Nephron (organoid): ENCODE results near the gene KIF1A.

Experiments
- H3K27ac Mint-ChIP-seq, 3 experiments: 2 replicates each; pipeline ENCODE4 v1.8.0; 2020; ENCODE audit warnings: mixed read lengths in 3 of 3, mild to moderate bottlenecking in 2 of 3, moderate library complexity in 1 of 3
- H3K27me3 Mint-ChIP-seq: 2 replicates; pipeline ENCODE4 v1.8.0; 2021; ENCODE audit warnings: low read depth, mild to moderate bottlenecking, moderate library complexity, mixed read lengths
- H3K36me3 Mint-ChIP-seq: 2 replicates; pipeline ENCODE4 v1.8.0; 2020; ENCODE audit warnings: low read depth, mixed read lengths
- H3K4me1 Mint-ChIP-seq: 2 replicates; pipeline ENCODE4 v1.8.0; 2020; ENCODE audit warnings: mixed read lengths
- H3K4me3 Mint-ChIP-seq, 3 experiments: 2 replicates each; pipeline ENCODE4 v1.8.0; 2020; ENCODE audit warnings: mild to moderate bottlenecking in 3 of 3, mixed read lengths in 3 of 3, moderate library complexity in 2 of 3
- H3K9me3 Mint-ChIP-seq: 2 replicates; pipeline ENCODE4 v1.8.0; 2020; ENCODE audit warnings: mixed read lengths
- TF ChIP-seq, protein P1 (sequence below), 3 experiments: fragments of 200-600 bp; sonication (generic); IDR thresholded peaks; one replicate each; pipeline ENCODE4 v1.5.0; 2021; ENCODE audit warnings: antibody characterized with exemption in 3 of 3; ENCODE audit not compliant: unreplicated experiment in 3 of 3

The KIF1A gene

DNA sequence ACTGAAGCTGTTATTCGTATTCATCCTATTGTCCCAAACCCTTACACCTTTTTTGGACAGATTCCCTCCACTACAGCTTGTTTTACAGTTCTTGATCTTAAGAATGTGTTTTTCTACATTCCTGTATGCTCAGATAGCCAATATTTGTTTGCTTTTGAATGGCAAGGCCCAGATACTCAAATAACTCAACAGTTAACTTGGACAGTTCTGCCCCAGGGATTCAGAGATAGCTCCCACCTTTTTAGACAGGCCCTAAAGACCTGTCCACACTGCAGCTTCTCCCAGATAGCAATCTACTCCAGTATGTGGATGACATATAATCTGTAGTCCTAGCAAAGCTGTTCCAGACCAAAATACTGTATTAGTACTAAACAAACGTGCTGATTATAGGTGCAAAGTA, 41.5 kb upstream of the KIF1A start:
- Mint-ChIP-seq H3K36me3 (no peaks in the 10 kb centered on the region), H3K9me3 (no peaks in the 10 kb centered on the region), H3K27me3 (peaks cover 31% of the 10 kb centered on the region), H3K4me3 (no peak overlapping the region), H3K27ac (no peak overlapping the region), H3K4me1 (no peaks in the 10 kb centered on the region)
- TF ChIP-seq, protein P1, sequence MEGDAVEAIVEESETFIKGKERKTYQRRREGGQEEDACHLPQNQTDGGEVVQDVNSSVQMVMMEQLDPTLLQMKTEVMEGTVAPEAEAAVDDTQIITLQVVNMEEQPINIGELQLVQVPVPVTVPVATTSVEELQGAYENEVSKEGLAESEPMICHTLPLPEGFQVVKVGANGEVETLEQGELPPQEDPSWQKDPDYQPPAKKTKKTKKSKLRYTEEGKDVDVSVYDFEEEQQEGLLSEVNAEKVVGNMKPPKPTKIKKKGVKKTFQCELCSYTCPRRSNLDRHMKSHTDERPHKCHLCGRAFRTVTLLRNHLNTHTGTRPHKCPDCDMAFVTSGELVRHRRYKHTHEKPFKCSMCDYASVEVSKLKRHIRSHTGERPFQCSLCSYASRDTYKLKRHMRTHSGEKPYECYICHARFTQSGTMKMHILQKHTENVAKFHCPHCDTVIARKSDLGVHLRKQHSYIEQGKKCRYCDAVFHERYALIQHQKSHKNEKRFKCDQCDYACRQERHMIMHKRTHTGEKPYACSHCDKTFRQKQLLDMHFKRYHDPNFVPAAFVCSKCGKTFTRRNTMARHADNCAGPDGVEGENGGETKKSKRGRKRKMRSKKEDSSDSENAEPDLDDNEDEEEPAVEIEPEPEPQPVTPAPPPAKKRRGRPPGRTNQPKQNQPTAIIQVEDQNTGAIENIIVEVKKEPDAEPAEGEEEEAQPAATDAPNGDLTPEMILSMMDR (IDR thresholded peaks at IDR 0.05; ENCODE audit: unreplicated experiment in 3 of 3): no peak

DNA sequence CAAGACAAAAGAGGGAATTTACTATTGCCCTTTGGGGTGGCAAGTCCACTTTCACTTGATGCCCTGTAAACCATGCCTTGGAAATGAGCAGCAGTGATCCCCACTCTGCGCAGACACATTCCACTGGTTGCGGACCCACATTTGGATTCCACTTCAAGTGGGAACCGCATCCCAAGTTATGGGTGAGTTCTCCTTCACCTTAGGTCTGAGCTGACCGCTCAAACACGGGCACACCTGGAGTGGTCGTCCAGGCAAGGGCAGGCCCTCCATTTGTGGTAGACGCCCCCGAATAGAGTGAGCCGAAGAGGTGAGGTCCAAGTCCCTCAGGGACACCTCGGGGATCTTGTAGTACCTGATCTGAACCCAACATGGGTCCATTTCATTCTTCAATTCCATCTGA, 38.9 kb upstream of the KIF1A start:
- Mint-ChIP-seq H3K4me1 (no peaks in the 10 kb centered on the region), H3K27me3 (peaks cover 17% of the 10 kb centered on the region), H3K27ac (no peak overlapping the region), H3K36me3 (no peaks in the 10 kb centered on the region), H3K4me3 (no peak overlapping the region), H3K9me3 (peaks cover 9% of the 10 kb centered on the region)
- TF ChIP-seq, protein P1 (IDR thresholded peaks at IDR 0.05; ENCODE audit: unreplicated experiment in 3 of 3): no peak

DNA sequence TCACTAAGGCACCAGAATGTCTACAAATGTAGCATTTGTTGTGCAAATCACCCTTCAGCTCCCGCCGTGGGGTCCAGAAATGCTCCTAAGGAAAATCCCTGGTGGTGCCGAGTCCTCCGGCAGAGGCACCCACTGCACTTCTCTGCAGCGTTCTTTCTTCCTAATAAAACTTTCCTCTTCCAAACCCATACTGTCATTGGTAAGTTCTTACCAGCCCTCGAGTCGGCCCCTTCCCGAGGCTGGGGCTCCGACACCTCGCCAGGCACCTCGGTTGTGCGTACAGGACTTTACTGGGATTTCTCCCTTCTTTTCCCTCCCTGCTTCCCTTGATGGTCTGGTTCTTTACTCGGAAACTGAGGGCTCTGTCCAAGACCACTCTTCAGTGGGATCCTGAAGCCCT, 38.3 kb upstream of the KIF1A start:
- no peak overlapping the region for H3K27ac Mint-ChIP-seq
- H3K4me1 Mint-ChIP-seq: no peaks in the 10 kb centered on the region
- H3K36me3 Mint-ChIP-seq: no peaks in the 10 kb centered on the region
- peaks cover 15% of the 10 kb centered on the region for H3K27me3 Mint-ChIP-seq
- H3K9me3 Mint-ChIP-seq: peaks cover 13% of the 10 kb centered on the region
- no peak overlapping the region for H3K4me3 Mint-ChIP-seq
- TF ChIP-seq, protein P1 (IDR thresholded peaks at IDR 0.05; ENCODE audit: unreplicated experiment in 3 of 3): no peak

DNA sequence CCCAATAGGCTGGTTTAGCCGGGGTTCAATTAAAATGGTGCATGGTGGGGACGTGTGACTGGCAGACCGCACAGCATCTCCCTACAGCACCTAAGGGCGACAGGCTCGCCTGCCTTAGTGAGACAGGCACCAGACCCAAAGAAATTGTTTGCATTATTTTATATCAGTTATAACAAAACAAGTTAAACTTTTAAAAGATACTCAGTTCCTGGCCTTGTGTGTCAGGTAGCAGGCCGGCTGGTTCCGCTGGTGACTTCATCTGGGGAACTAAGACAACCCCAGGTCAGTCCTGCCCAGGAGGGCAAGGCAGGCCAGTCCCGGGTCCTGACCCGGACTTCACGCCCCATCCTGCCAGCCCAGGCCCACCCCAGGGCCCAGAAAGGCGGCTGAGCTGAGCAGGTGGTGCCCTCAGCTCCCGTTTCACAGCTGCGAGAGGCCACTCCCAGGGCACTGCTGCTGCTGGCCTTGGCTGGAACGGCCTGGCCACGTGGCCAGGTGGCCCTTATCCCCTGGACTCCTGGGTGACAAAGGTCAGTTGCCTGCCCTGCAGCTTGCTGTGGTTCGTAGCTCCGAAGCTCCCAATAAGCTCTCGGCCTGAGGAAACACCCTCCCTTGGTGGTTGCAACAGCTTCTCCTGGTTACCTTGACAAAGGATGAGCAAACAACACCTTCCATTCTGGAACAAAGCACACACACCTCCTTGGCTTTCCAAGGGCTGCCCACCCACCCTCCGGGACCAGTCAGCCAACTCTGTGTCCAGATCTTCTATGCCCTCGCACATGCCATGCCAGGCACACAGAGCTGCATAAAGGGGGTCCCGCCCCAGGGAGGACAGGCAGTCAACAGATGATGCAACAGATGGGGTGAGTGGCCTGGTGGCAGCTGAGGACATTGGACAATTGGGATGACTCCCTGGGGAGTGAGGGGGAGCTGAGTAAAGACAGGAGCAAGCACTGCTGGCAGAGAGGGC, 37.3 kb upstream of the KIF1A start:
- H3K4me1 Mint-ChIP-seq: no peaks in the 10 kb centered on the region
- TF ChIP-seq, protein P1 (IDR thresholded peaks at IDR 0.05; ENCODE audit: unreplicated experiment in 3 of 3): no peak

DNA sequence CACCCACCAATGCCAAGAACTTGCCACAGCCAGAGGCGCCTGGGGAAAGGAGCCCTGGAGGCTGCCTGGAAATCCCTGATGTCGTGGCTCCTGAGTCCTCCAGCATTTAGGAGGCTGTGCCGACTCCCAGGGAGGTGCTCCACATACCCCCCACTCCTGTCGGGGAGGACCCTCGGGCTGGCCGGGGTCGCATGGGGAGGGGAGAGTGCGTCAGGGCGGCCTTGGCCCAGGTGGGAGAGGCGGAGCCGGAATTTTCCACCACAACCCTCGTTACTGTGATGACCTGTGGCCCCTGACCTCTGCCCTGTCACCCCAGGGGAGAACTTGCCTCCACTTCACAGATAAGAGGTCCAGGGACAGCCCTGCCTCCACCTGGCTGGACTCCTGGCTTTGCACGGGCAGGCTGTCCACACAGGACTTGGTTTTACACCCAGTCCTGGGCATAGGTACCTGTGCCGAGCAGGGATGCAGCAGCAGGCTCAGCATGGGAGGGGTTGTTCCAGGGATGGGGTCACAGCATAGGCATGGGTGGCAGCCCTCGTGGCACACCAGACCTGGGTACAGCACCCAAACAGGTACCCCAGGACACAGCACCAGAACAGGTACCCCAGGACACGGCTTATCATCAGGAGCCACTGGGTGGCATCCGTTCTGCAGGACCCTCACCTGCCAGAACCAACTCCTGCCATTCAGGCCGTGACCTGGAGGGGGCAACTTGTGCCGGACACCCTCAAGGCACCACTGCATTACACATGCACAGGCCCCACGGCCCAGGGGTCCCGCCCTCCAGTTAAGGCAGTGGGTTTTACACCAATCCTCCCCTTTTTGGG, 36.3 kb upstream of the KIF1A start:
- Mint-ChIP-seq H3K9me3 (peaks cover 15% of the 10 kb centered on the region), H3K27me3 (peaks cover 14% of the 10 kb centered on the region), H3K36me3 (no peaks in the 10 kb centered on the region), H3K4me1 (no peaks in the 10 kb centered on the region), H3K4me3 (no peak overlapping the region), H3K27ac (no peak overlapping the region)
- TF ChIP-seq, protein P1 (IDR thresholded peaks at IDR 0.05; ENCODE audit: unreplicated experiment in 3 of 3): no peak

More for the DNA sequence above, 37.3 kb upstream of the KIF1A start:
- Mint-ChIP-seq H3K27ac (no peak overlapping the region), H3K4me3 (no peak overlapping the region), H3K27me3 (peaks cover 12% of the 10 kb centered on the region), H3K9me3 (peaks cover 15% of the 10 kb centered on the region), H3K36me3 (no peaks in the 10 kb centered on the region)
